Suprapubic skin (tissue), 4 donors: ENCODE results near the gene DPEP1. TPM values are rescaled to one million over a fixed set of nuclear protein-coding genes. Genes with fewer than 3 reads are reported as not detected.

Source experiments
- DNase-seq, 2 donors: peaks; one replicate each; pipeline ENCODE4 v3.0.0-alpha.2; 2019; ENCODE audit warnings: low spot score in 2 of 2
- H3K27ac ChIP-seq: fragments of 200-600 bp; sonication (generic); one replicate; pipeline ENCODE4 v1.5.1; 2019
- H3K27me3 ChIP-seq: fragments of 200-600 bp; sonication (generic); one replicate; pipeline ENCODE4 v1.5.1; 2019
- H3K36me3 ChIP-seq: fragments of 200-600 bp; sonication (generic); one replicate; pipeline ENCODE4 v1.5.1; 2019
- H3K4me1 ChIP-seq: fragments of 200-600 bp; sonication (generic); one replicate; pipeline ENCODE4 v1.5.1; 2019
- H3K4me3 ChIP-seq: fragments of 200-600 bp; sonication (generic); one replicate; pipeline ENCODE4 v1.5.1; 2019; ENCODE audit warnings: mild to moderate bottlenecking
- H3K9me3 ChIP-seq: fragments of 200-600 bp; sonication (generic); one replicate; pipeline ENCODE4 v1.5.1; 2019
- EP300 ChIP-seq: sonication (generic); formaldehyde crosslinking; IDR thresholded peaks from one replicate; pipeline ENCODE4 v1.6.1; 2017; ENCODE audit warnings: antibody characterized with exemption
- POLR2A ChIP-seq, 2 donors: fragments of 450-650 bp; IDR thresholded peaks; one replicate each; pipeline ENCODE4 v1.6.1; 2017; ENCODE audit warnings: antibody characterized with exemption in 2 of 2, mild to moderate bottlenecking in 2 of 2, moderate library complexity in 2 of 2
- POLR2AphosphoS5 ChIP-seq, 3 donors: sonication (generic); formaldehyde crosslinking; IDR thresholded peaks; one replicate each; pipeline ENCODE4 v1.6.1; 2017; ENCODE audit warnings: antibody characterized with exemption in 3 of 3
- WGBS: methylation state at CpG from one replicate; pipeline ENCODE4 v1.1.5; 2018; 5-methylcytosine and 5-hydroxymethylcytosine counted together
- total RNA-seq, 4 donors: library from RNA; depleted of rRNA; stranded (reverse); fragments of >200 nt; gene quantifications; one replicate each; pipeline ENCODE4 v1.1.0, GENCODE V29; 2016
- TF ChIP-seq, protein P1 (sequence below), 2 donors: fragments of 200-600 bp in 1 of 2; fragments of 450-650 bp in 1 of 2; sonication (generic) in 1 of 2; IDR thresholded peaks; one replicate each; pipeline ENCODE4 v1.5.1; 2016 to 2019; ENCODE audit warnings: antibody characterized with exemption in 2 of 2, mild to moderate bottlenecking in 1 of 2, moderate library complexity in 1 of 2

Gene DPEP1
- total RNA-seq, 4 donors from 2014 or later, result 1.3 to 2.3 (median 2.2) TPM; not detected in 1

GRCh38 chr16:89615596-89616090, 2.2 kb downstream of the DPEP1 start:
- H3K9me3 ChIP-seq, result no peaks in the 10 kb centered on the region
- H3K4me3 ChIP-seq, result no peak overlapping the region
- peaks cover 13% of the 10 kb centered on the region for H3K27me3 ChIP-seq
- no peak overlapping the region for H3K27ac ChIP-seq
- no peak for TF ChIP-seq POLR2A (IDR thresholded peaks at IDR 0.05)
- TF ChIP-seq, protein P1, sequence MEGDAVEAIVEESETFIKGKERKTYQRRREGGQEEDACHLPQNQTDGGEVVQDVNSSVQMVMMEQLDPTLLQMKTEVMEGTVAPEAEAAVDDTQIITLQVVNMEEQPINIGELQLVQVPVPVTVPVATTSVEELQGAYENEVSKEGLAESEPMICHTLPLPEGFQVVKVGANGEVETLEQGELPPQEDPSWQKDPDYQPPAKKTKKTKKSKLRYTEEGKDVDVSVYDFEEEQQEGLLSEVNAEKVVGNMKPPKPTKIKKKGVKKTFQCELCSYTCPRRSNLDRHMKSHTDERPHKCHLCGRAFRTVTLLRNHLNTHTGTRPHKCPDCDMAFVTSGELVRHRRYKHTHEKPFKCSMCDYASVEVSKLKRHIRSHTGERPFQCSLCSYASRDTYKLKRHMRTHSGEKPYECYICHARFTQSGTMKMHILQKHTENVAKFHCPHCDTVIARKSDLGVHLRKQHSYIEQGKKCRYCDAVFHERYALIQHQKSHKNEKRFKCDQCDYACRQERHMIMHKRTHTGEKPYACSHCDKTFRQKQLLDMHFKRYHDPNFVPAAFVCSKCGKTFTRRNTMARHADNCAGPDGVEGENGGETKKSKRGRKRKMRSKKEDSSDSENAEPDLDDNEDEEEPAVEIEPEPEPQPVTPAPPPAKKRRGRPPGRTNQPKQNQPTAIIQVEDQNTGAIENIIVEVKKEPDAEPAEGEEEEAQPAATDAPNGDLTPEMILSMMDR (IDR thresholded peaks at IDR 0.05), result peak; percentile 4 to 45
- peaks cover 7% of the 10 kb centered on the region for H3K4me1 ChIP-seq
- H3K36me3 ChIP-seq, result no peaks in the 10 kb centered on the region
- 75% methylated on average over 4 of the region's 17 CpGs for WGBS
- no peak for DNase-seq

DNA sequence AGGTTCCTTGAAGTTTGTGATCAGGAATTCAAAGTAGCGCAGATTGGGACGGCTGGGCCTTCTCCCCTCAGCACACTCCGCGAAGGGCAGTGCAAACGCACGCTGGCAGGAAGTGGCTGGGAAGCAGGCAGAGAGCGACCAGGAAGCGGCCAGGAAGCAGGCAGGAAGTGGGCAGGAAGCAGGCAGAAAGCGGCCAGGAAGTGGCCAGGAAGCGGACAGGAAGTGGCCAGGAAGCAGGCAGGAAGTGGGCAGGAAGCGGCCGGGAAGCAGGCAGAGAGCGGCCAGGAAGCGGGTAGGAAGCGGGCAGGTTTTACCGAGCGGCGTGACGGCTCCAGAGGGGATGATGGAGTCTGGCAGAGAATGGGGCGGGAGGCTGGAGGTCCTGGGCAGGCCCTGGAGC, 3.2 kb downstream of the DPEP1 start:
- no peak for DNase-seq
- Histone ChIP-seq H3K4me1 (peaks cover 7% of the 10 kb centered on the region), H3K36me3 (no peaks in the 10 kb centered on the region), H3K9me3 (no peaks in the 10 kb centered on the region), H3K27me3 (peaks cover 22% of the 10 kb centered on the region), H3K27ac (no peak overlapping the region), H3K4me3 (no peak overlapping the region)
- TF ChIP-seq, protein P1 (IDR thresholded peaks at IDR 0.05), result no peak
- WGBS, result 73% methylated on average over 20 of the region's 20 CpGs

DNA sequence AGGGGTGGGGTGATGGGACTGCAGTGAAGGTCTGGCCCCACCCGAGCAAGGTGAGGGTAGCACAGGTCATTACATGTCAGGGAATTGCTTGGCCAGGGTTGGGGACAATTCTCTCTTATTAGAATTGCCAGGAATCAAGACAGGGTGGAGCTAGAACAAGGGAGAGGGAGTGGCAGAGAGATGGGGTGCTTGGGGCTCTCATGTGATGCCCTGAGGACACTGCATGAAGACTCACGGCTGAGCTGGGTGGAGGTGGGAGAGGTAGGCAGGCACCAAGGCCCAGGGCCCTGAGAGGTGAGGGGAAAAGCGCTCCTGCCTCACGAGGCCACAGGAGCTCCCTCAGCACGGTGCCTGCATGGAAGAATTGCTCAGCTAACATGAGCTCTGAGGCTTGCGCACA, 3.6 kb downstream of the DPEP1 start:
- DNase-seq, result no peak
- no peak overlapping the region for H3K4me3 ChIP-seq
- no peaks in the 10 kb centered on the region for H3K36me3 ChIP-seq
- WGBS, result 46% methylated on average over 6 of the region's 6 CpGs
- H3K27ac ChIP-seq, result no peak overlapping the region
- no peaks in the 10 kb centered on the region for H3K9me3 ChIP-seq
- no peak for TF ChIP-seq POLR2A (IDR thresholded peaks at IDR 0.05)
- no peak for TF ChIP-seq EP300
- TF ChIP-seq, protein P1 (IDR thresholded peaks at IDR 0.05), result no peak
- TF ChIP-seq POLR2AphosphoS5 (IDR thresholded peaks at IDR 0.05), result no peak
- peaks cover 7% of the 10 kb centered on the region for H3K4me1 ChIP-seq
- peaks cover 23% of the 10 kb centered on the region for H3K27me3 ChIP-seq

- DNase-seq, result no peak
- H3K4me1 ChIP-seq, result peaks cover 11% of the 10 kb centered on the region
- peaks cover 25% of the 10 kb centered on the region for H3K27me3 ChIP-seq
- no peaks in the 10 kb centered on the region for H3K36me3 ChIP-seq
- no peaks in the 10 kb centered on the region for H3K9me3 ChIP-seq
- H3K4me3 ChIP-seq, result no peak overlapping the region
- TF ChIP-seq, protein P1 (IDR thresholded peaks at IDR 0.05), result no peak
- TF ChIP-seq EP300 (no peak), POLR2AphosphoS5 (IDR thresholded peaks at IDR 0.05) (no peak), POLR2A (IDR thresholded peaks at IDR 0.05) (no peak)
- no peak overlapping the region for H3K27ac ChIP-seq
- 53% methylated on average over 16 of the region's 16 CpGs for WGBS
These were observed 4.9 kb downstream of the DPEP1 start for GRCh38 chr16:89618109-89618998.

GRCh38 chr16:89619840-89620239, 6.4 kb downstream of the DPEP1 start:
- DNase-seq, result no peak
- Histone ChIP-seq H3K27me3 (peaks cover 29% of the 10 kb centered on the region), H3K9me3 (no peaks in the 10 kb centered on the region), H3K4me3 (no peak overlapping the region), H3K27ac (no peak overlapping the region), H3K36me3 (no peaks in the 10 kb centered on the region), H3K4me1 (peaks cover 18% of the 10 kb centered on the region)
- WGBS, result 41% methylated on average over 7 of the region's 12 CpGs
- TF ChIP-seq POLR2A (IDR thresholded peaks at IDR 0.05) (no peak), EP300 (no peak), POLR2AphosphoS5 (IDR thresholded peaks at IDR 0.05) (no peak)
- TF ChIP-seq, protein P1 (IDR thresholded peaks at IDR 0.05), result no peak
